ENCODE measurements around the gene USP47. TPM values are rescaled to one million over a fixed set of nuclear protein-coding genes. Genes with fewer than 3 reads are reported as not detected.

USP47 gene
- total and polyA plus RNA-seq, 7 donors = 10.6 to 105 (median 84.9) TPM

DNA sequence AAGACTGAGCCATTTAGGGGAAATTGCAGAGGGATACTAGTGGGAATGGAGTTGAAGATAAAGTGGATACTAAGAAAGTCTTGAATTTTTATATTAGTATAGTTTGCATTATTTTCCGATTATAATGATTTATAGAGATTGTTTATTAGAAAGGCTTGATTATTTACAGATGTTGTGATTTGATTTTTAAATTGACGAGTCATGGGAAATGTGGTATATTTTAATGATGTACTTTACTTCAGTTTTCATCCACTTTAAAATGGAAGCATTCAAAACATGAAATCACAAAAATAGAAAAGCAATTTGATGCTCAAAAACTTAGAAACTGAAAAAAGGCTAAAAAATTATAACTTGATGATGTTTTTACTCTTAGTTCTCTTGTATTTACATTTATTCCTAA is 21.2 kb downstream of the USP47 start:
- intact Hi-C loops (cut with DNase I) = no loop called here
- no peak overlapping the region for H3K27ac ChIP-seq
- WGBS, 2 donors = 89 to 92% methylated on average over 2 of the region's 2 CpGs
- H3K4me1 ChIP-seq = peaks cover 0 to 45% (median 19%) of the 10 kb centered on the region in 4 donors
- DNase-seq = no peak
- peaks cover 0 to 12% (median 0%) of the 10 kb centered on the region in 4 donors for H3K9me3 ChIP-seq
- H3K27me3 ChIP-seq = no peaks in the 10 kb centered on the region
- TF ChIP-seq POLR2AphosphoS5 (IDR thresholded peaks at IDR 0.05) = no peak
- no peak for TF ChIP-seq POLR2A (IDR thresholded peaks at IDR 0.05)
- TF ChIP-seq, protein P1, sequence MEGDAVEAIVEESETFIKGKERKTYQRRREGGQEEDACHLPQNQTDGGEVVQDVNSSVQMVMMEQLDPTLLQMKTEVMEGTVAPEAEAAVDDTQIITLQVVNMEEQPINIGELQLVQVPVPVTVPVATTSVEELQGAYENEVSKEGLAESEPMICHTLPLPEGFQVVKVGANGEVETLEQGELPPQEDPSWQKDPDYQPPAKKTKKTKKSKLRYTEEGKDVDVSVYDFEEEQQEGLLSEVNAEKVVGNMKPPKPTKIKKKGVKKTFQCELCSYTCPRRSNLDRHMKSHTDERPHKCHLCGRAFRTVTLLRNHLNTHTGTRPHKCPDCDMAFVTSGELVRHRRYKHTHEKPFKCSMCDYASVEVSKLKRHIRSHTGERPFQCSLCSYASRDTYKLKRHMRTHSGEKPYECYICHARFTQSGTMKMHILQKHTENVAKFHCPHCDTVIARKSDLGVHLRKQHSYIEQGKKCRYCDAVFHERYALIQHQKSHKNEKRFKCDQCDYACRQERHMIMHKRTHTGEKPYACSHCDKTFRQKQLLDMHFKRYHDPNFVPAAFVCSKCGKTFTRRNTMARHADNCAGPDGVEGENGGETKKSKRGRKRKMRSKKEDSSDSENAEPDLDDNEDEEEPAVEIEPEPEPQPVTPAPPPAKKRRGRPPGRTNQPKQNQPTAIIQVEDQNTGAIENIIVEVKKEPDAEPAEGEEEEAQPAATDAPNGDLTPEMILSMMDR (IDR thresholded peaks at IDR 0.05) = no peak
- no peak for TF ChIP-seq EP300 (IDR thresholded peaks at IDR 0.05)
- H3K36me3 ChIP-seq = no peaks in the 10 kb centered on the region
- no peak overlapping the region for H3K4me3 ChIP-seq

GRCh38 chr11:11864332-11864731 is 22.6 kb downstream of the USP47 start:
- no peaks in the 10 kb centered on the region for H3K27me3 ChIP-seq
- intact Hi-C loops (cut with DNase I) = no loop called here
- H3K4me1 ChIP-seq = peaks cover 0 to 32% (median 18%) of the 10 kb centered on the region in 4 donors
- TF ChIP-seq POLR2AphosphoS5 (IDR thresholded peaks at IDR 0.05) (no peak), EP300 (IDR thresholded peaks at IDR 0.05) (no peak), POLR2A (IDR thresholded peaks at IDR 0.05) (no peak)
- TF ChIP-seq, protein P1 (IDR thresholded peaks at IDR 0.05) = no peak
- DNase-seq = no peak
- WGBS, 2 donors = 85 to 92% methylated on average over 3 of the region's 3 CpGs
- no peak overlapping the region for H3K27ac ChIP-seq
- H3K4me3 ChIP-seq = no peak overlapping the region
- H3K9me3 ChIP-seq = peaks cover 0 to 12% (median 0%) of the 10 kb centered on the region in 4 donors
- H3K36me3 ChIP-seq = no peaks in the 10 kb centered on the region

DNA sequence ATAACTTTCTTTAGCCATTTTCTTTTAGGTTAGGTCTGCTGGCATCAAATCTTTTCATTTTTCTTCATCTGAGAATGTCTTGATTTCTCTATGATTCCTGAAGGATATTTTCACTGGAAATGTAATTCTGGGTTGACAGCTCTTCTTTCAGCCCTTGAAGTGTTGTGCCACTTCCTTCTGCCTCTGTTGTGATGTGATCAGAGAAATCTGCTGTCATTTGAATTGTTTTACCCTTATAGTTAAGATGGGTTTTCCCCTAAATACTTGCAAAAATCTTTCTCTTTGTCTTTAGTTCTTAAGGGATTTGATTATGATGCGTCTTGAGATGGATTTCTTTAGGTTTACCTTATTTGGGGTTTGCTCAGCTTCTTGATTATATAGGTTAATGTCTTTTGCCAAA is 23.0 kb downstream of the USP47 start:
- 61 to 93% methylated on average over 1 of the region's 1 CpG for WGBS, 2 donors
- Histone ChIP-seq H3K4me1 (peaks cover 0 to 30% (median 17%) of the 10 kb centered on the region in 4 donors), H3K9me3 (peaks cover 0 to 12% (median 0%) of the 10 kb centered on the region in 4 donors), H3K4me3 (no peak overlapping the region), H3K27me3 (no peaks in the 10 kb centered on the region), H3K36me3 (no peaks in the 10 kb centered on the region), H3K27ac (no peak overlapping the region)
- TF ChIP-seq POLR2AphosphoS5 (IDR thresholded peaks at IDR 0.05) (no peak), EP300 (IDR thresholded peaks at IDR 0.05) (no peak), POLR2A (IDR thresholded peaks at IDR 0.05) (no peak)
- TF ChIP-seq, protein P1 (IDR thresholded peaks at IDR 0.05) = no peak
- intact Hi-C loops (cut with DNase I) = no loop called here
- DNase-seq = no peak

- intact Hi-C loops (cut with DNase I) = no loop called here
- no peak for TF ChIP-seq EP300 (IDR thresholded peaks at IDR 0.05)
- TF ChIP-seq POLR2A (IDR thresholded peaks at IDR 0.05) = no peak
- TF ChIP-seq POLR2AphosphoS5 (IDR thresholded peaks at IDR 0.05) = no peak
- TF ChIP-seq, protein P1 (IDR thresholded peaks at IDR 0.05) = no peak
- WGBS, 2 donors = 49 to 60% methylated on average over 3 of the region's 3 CpGs
- no peaks in the 10 kb centered on the region for H3K27me3 ChIP-seq
- peaks cover 0 to 31% (median 15%) of the 10 kb centered on the region in 4 donors for H3K4me1 ChIP-seq
- no peak for DNase-seq
- peaks cover 0 to 12% (median 0%) of the 10 kb centered on the region in 4 donors for H3K9me3 ChIP-seq
- H3K36me3 ChIP-seq = no peaks in the 10 kb centered on the region
- no peak overlapping the region for H3K27ac ChIP-seq
- no peak overlapping the region for H3K4me3 ChIP-seq
Measured at GRCh38 chr11:11865449-11865848, 23.7 kb downstream of the USP47 start.

DNA sequence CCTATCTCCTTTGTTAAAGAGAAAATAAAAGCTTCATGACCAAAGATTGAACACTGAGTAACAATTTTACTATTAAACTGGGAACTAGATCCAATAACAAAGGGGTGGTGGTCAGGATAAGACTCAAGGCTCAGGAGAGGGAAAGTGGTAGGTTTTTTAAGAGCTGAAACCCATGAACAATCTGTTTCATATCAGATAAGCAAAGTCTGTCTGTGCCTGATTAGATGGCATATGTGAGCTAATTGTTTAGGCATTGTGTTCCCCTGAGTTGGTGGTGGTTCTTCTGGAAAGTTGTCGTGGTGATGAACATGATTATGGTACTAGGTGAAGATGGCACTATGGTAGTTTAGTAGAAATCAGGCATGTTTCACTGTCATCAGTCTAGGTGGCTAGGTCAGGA is 24.4 kb downstream of the USP47 start:
- intact Hi-C loops (cut with DNase I) = no loop called here
- Histone ChIP-seq H3K4me1 (peaks cover 0 to 31% (median 17%) of the 10 kb centered on the region in 4 donors), H3K9me3 (peaks cover 0 to 12% (median 0%) of the 10 kb centered on the region in 4 donors), H3K27ac (no peak overlapping the region), H3K36me3 (no peaks in the 10 kb centered on the region), H3K27me3 (no peaks in the 10 kb centered on the region), H3K4me3 (no peak overlapping the region)
- no peak for TF ChIP-seq POLR2A (IDR thresholded peaks at IDR 0.05)
- no peak for TF ChIP-seq EP300 (IDR thresholded peaks at IDR 0.05)
- no peak for TF ChIP-seq POLR2AphosphoS5 (IDR thresholded peaks at IDR 0.05)
- TF ChIP-seq, protein P1 (IDR thresholded peaks at IDR 0.05) = no peak
- 95 to 97% methylated on average over 1 of the region's 1 CpG for WGBS, 2 donors
- no peak for DNase-seq
